Naive thymus-derived CD4-positive, alpha-beta T cell (primary cell): ENCODE data around the gene ARHGDIB. TPM values are rescaled to one million over a fixed set of nuclear protein-coding genes. Genes with fewer than 3 reads are reported as not detected.

Source experiments
- ATAC-seq: fragments of 150-1000 bp; cut with Tn5 transposase; 2 replicates; pipeline ENCODE4 v1.10.0; 2021; ENCODE audit warnings: mild to moderate bottlenecking, moderate library complexity
- CTCF ChIA-PET: fragments of 350-600 bp; sonication (Branson Sonifier 250); formaldehyde crosslinking; loops from one replicate; lab custom pipeline; 2021; ENCODE audit warnings: antibody characterized with exemption; lab: Charles Lee
- POLR2A ChIA-PET: fragments of 350-600 bp; sonication (Branson Sonifier 250); formaldehyde crosslinking; loops from one replicate; lab custom pipeline; 2021; ENCODE audit warnings: antibody characterized with exemption, inconsistent platforms; lab: Charles Lee
- DNase-seq, 9 donors: peaks; one replicate each; pipeline versions ENCODE4 v3.0.0 to v3.0.0-alpha.2; 2020 to 2022; ENCODE audit warnings: mixed read lengths in 1 of 9
- H3K27ac ChIP-seq: one replicate; pipeline ENCODE4 v1.7.0; 2013; ENCODE audit warnings: mild to moderate bottlenecking, low read depth, low read length, moderate library complexity
- H3K27me3 ChIP-seq, 2 donors: one replicate each; pipeline ENCODE4 v1.7.0; 2013; ENCODE audit warnings: low read length in 2 of 2, mild to moderate bottlenecking in 2 of 2, moderate library complexity in 2 of 2; ENCODE audit not compliant: control insufficient read depth in 2 of 2, insufficient read depth in 2 of 2
- H3K36me3 ChIP-seq, 3 experiments: 1 replicate in 2 of 3; 2 replicates in 1 of 3; pipeline ENCODE4 v1.7.0; 2013; ENCODE audit warnings: low read length in 3 of 3, mild to moderate bottlenecking in 3 of 3, moderate library complexity in 1 of 3; ENCODE audit not compliant: insufficient read depth in 3 of 3, control insufficient read depth in 2 of 3
- H3K4me1 ChIP-seq, 2 donors: one replicate each; pipeline ENCODE4 v1.7.0; 2013; ENCODE audit warnings: low read length in 2 of 2, mild to moderate bottlenecking in 2 of 2, moderate library complexity in 1 of 2; ENCODE audit not compliant: control insufficient read depth in 2 of 2, insufficient read depth in 2 of 2
- H3K4me3 ChIP-seq: 2 replicates; pipeline ENCODE4 v1.7.0; 2013; ENCODE audit warnings: mild to moderate bottlenecking, low read length
- H3K9me3 ChIP-seq, 3 experiments: 1 replicate in 2 of 3; 2 replicates in 1 of 3; pipeline ENCODE4 v1.7.0; 2013; ENCODE audit warnings: low read length in 3 of 3; ENCODE audit not compliant: control insufficient read depth in 2 of 3
- H3K27ac Mint-ChIP-seq, 9 donors: one replicate each; pipeline ENCODE4 v1.8.0; 2020 to 2022; ENCODE audit warnings: mixed read lengths in 9 of 9, mild to moderate bottlenecking in 8 of 9, moderate library complexity in 5 of 9, inconsistent platforms in 2 of 9
- H3K27me3 Mint-ChIP-seq, 5 donors: one replicate each; pipeline ENCODE4 v1.8.0; 2021 to 2022; ENCODE audit warnings: mixed read lengths in 5 of 5, mild to moderate bottlenecking in 1 of 5
- H3K36me3 Mint-ChIP-seq, 5 donors: one replicate each; pipeline ENCODE4 v1.8.0; 2020 to 2022; ENCODE audit warnings: mixed read lengths in 5 of 5, mild to moderate bottlenecking in 3 of 5, inconsistent platforms in 1 of 5
- H3K4me1 Mint-ChIP-seq, 7 donors: one replicate each; pipeline ENCODE4 v1.8.0; 2020 to 2022; ENCODE audit warnings: mixed read lengths in 7 of 7, mild to moderate bottlenecking in 3 of 7, inconsistent platforms in 1 of 7
- H3K4me3 Mint-ChIP-seq, 10 donors: one replicate each; pipeline ENCODE4 v1.8.0; 2020 to 2022; ENCODE audit warnings: mild to moderate bottlenecking in 10 of 10, mixed read lengths in 10 of 10, moderate library complexity in 6 of 10, inconsistent platforms in 2 of 10
- H3K9me3 Mint-ChIP-seq, 11 donors: one replicate each; pipeline ENCODE4 v1.8.0; 2020 to 2022; ENCODE audit warnings: mixed read lengths in 11 of 11, mild to moderate bottlenecking in 4 of 11, inconsistent platforms in 1 of 11, moderate library complexity in 1 of 11
- intact Hi-C, 2 donors: fragments of 100-400 bp; cut with micrococcal nuclease; formaldehyde crosslinking; loops; one replicate each; pipeline ENCODE4 v1.15.1; 2023
- polyA plus RNA-seq, 2 donors: library from polyadenylated mRNA; unstranded; fragments of 300-500 nt; fragmentation: Illumina TruSeq; gene quantifications; one replicate each; pipeline ENCODE4 v1.2.3, GENCODE V29; 2021
- total RNA-seq, 6 experiments: library from RNA in 5 of 6; stranded (reverse) in 5 of 6; gene quantifications; 1 replicate in 5 of 6; 2 replicates in 1 of 6; pipeline ENCODE4 v1.2.3 and lab custom pipeline; 2021 to 2026

The ARHGDIB gene
- total and polyA plus RNA-seq, 7 experiments from 2014 or later, result 776 to 3,336 (median 867) TPM

- Mint-ChIP-seq H3K9me3 (peaks cover 0 to 6% (median 0%) of the 10 kb centered on the region in 11 donors), H3K27me3 (no peaks in the 10 kb centered on the region), H3K27ac (peak within 1 kb of the TSS in 6 of 9 donors; percentile 25 to 86 (median 60)), H3K36me3 (peaks cover 0 to 6% (median 0%) of the 10 kb centered on the region in 5 donors), H3K4me1 (peaks cover 17 to 61% (median 57%) of the 10 kb centered on the region in 7 donors), H3K4me3 (no peak within 1 kb of the TSS)
- ChIA-PET POLR2A (interaction anchor here (0.9 to 3.9 kb wide), 5 partner anchors 8 to 22 kb away, joined by 3 to 22 read pairs (median 5); partner anchors contain the start of gene ARHGDIB), CTCF (no interaction called here)
- no peaks in the 10 kb centered on the region for H3K9me3 ChIP-seq
- H3K4me3 ChIP-seq, result no peak within 1 kb of the TSS
- H3K4me1 ChIP-seq, result peaks cover 0 to 14% of the 10 kb centered on the region in 2 donors
- H3K27ac ChIP-seq, result no peak within 1 kb of the TSS
- DNase-seq (no peak), ATAC-seq (no peak)
- intact Hi-C loops, result loop anchor here in 1 of 2 donors (1.0 kb wide), 1 partner anchor 10 kb away; no protein-coding TSS in a partner anchor
- no peaks in the 10 kb centered on the region for H3K27me3 ChIP-seq
- no peaks in the 10 kb centered on the region for H3K36me3 ChIP-seq
These were observed 11.4 kb upstream of the ARHGDIB start, which contains the start of gene PDE6H for GRCh38 chr12:14972816-14973215. Gene PDE6H, plus strand, starts transcription at chr12:14973042. Its CDS starts 4,971 bp downstream, at chr12:14978013.

- Mint-ChIP-seq H3K27ac (peak overlapping the region in 3 of 9 donors; percentile 15 to 78 (median 62)), H3K27me3 (no peaks in the 10 kb centered on the region), H3K36me3 (peaks cover 0 to 7% (median 0%) of the 10 kb centered on the region in 5 donors), H3K4me3 (no peak overlapping the region), H3K9me3 (peaks cover 0 to 6% (median 0%) of the 10 kb centered on the region in 11 donors), H3K4me1 (peaks cover 17 to 82% (median 80%) of the 10 kb centered on the region in 7 donors)
- intact Hi-C loops, result loop anchor here (1.0 kb wide), 2 partner anchors 8 to 9 kb away; partner anchors contain the start of gene ARHGDIB (in 1 of the 2)
- ChIA-PET CTCF (no interaction called here), POLR2A (interaction anchor here (0.7 to 3.9 kb wide), 3 partner anchors 9 to 15 kb away, joined by 3 to 22 read pairs (median 5); partner anchors contain the start of gene ARHGDIB)
- Histone ChIP-seq H3K27me3 (no peaks in the 10 kb centered on the region), H3K4me1 (peaks cover 1 to 18% of the 10 kb centered on the region in 2 donors), H3K9me3 (no peaks in the 10 kb centered on the region), H3K4me3 (no peak overlapping the region), H3K27ac (no peak overlapping the region), H3K36me3 (no peaks in the 10 kb centered on the region)
- no peak for DNase-seq
- ATAC-seq, result no peak
These were observed 9.1 kb upstream of the ARHGDIB start for GRCh38 chr12:14970473-14970872.

DNA sequence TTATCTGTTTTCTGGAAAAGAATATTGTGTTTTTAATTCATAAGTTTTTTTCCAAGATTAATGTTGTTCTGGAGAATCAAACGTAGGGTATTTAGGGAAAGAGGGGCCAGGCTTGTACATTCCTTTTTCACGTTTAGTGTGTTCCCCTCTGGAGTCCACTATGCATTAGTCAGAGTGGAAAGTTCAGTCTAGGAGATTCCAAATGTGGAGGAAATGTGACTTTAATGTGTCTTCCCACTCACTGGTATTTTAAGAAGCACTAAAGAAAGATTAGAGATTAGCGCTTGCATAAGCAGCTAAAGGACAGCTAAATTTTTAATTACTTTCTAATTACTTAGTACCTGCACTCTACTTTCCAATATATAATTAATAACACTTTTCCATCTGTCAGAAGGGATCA is 7.1 kb upstream of the ARHGDIB start:
- no peaks in the 10 kb centered on the region for H3K27me3 Mint-ChIP-seq
- H3K27me3 ChIP-seq, result no peaks in the 10 kb centered on the region
- CTCF ChIA-PET, result interaction anchor here (0.8 to 1.4 kb wide), 2 partner anchors 11 to 27 kb away, joined by 3 to 5 read pairs; no protein-coding TSS in a partner anchor
- intact Hi-C loops, result no loop called here
- H3K9me3 ChIP-seq, result no peaks in the 10 kb centered on the region
- peaks cover 28 to 87% (median 83%) of the 10 kb centered on the region in 7 donors for H3K4me1 Mint-ChIP-seq
- H3K4me3 Mint-ChIP-seq, result no peak overlapping the region
- H3K36me3 Mint-ChIP-seq, result peaks cover 0 to 7% (median 0%) of the 10 kb centered on the region in 5 donors
- no peaks in the 10 kb centered on the region for H3K36me3 ChIP-seq
- ATAC-seq (no peak), DNase-seq (no peak)
- H3K27ac Mint-ChIP-seq, result no peak overlapping the region
- no peak overlapping the region for H3K27ac ChIP-seq
- H3K9me3 Mint-ChIP-seq, result peaks cover 0 to 6% (median 0%) of the 10 kb centered on the region in 11 donors
- peaks cover 14 to 33% of the 10 kb centered on the region in 2 donors for H3K4me1 ChIP-seq
- POLR2A ChIA-PET, result interaction anchor here (0.6 to 1.7 kb wide), 6 partner anchors 9 to 607 kb away, joined by 3 to 7 read pairs (median 4); a partner anchor contains a TSS
- H3K4me3 ChIP-seq, result no peak overlapping the region

DNA sequence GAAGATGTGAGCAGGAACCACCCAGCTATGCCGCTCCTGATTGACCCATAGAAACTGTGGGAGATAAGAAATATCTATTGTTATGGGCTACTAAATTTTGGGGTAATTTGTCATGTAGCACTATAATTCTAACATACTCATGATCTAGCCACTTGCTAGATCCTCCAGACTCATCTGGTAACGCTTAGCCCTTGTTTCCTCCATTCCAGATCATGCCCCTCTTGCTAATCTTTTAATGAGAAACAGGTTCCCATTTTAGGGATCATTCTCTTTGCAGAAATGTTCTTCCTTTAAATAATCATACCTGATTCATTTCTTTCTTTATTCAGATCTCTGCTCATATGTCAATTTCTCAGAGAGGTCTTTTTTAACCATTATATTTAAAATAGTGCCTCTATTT is 3.8 kb upstream of the ARHGDIB start:
- CTCF ChIA-PET, result interaction anchor here (1.7 to 2.1 kb wide), 2 partner anchors 30 to 118 kb away, joined by 4 to 11 read pairs; no protein-coding TSS in a partner anchor
- H3K36me3 ChIP-seq, result peaks cover 0 to 5% (median 0%) of the 10 kb centered on the region in 3 experiments
- peaks cover 0 to 11% (median 4%) of the 10 kb centered on the region in 5 donors for H3K36me3 Mint-ChIP-seq
- peaks cover 29 to 79% (median 72%) of the 10 kb centered on the region in 7 donors for H3K4me1 Mint-ChIP-seq
- peak overlapping the region in 3 of 10 donors; percentile 7 to 88 (median 14) for H3K4me3 Mint-ChIP-seq
- intact Hi-C loops, result no loop called here
- ATAC-seq, result no peak
- POLR2A ChIA-PET, result interaction anchor here (0.5 to 2.8 kb wide), 8 partner anchors 8 to 194 kb away, joined by 3 to 14 read pairs (median 5); a partner anchor contains a TSS
- H3K27me3 ChIP-seq, result no peaks in the 10 kb centered on the region
- H3K4me1 ChIP-seq, result peaks cover 26 to 39% of the 10 kb centered on the region in 2 donors
- peaks cover 0 to 2% (median 0%) of the 10 kb centered on the region in 5 donors for H3K27me3 Mint-ChIP-seq
- no peak overlapping the region for H3K4me3 ChIP-seq
- H3K27ac Mint-ChIP-seq, result peak overlapping the region in 8 of 9 donors; percentile 94 to 100 (median 97)
- peak overlapping the region; percentile 96 for H3K27ac ChIP-seq
- no peak for DNase-seq
- H3K9me3 Mint-ChIP-seq, result peaks cover 0 to 6% (median 0%) of the 10 kb centered on the region in 11 donors
- no peaks in the 10 kb centered on the region for H3K9me3 ChIP-seq

DNA sequence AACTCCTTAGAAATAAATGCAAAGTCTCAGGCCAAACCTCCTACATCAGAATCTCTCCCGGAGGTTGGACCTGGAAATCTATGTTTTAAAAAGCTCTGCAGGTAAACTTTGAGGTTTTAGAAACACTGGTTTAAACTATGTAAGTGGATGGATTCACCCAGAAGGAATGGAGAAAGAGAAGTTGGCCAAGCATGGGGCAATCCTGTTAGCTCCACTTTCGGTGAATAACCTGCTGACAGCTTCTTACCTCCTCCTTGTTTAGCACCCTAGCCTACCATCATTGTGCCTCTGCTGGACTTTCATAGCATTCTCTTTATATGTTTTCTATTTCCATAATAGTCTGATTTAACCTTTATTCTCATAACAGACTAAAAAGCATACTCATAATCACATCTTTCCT is 3.0 kb upstream of the ARHGDIB start:
- Histone ChIP-seq H3K36me3 (peaks cover 0 to 10% (median 0%) of the 10 kb centered on the region in 3 experiments), H3K27ac (peak overlapping the region; percentile 96), H3K4me3 (no peak overlapping the region), H3K4me1 (peaks cover 26 to 36% of the 10 kb centered on the region in 2 donors), H3K9me3 (no peaks in the 10 kb centered on the region), H3K27me3 (no peaks in the 10 kb centered on the region)
- Mint-ChIP-seq H3K36me3 (peaks cover 3 to 19% (median 11%) of the 10 kb centered on the region in 5 donors), H3K4me3 (peak overlapping the region in 5 of 10 donors; percentile 14 to 88 (median 15)), H3K9me3 (peaks cover 0 to 3% (median 0%) of the 10 kb centered on the region in 11 donors), H3K27ac (peak overlapping the region; percentile 50 to 100 (median 97)), H3K27me3 (peaks cover 0 to 2% (median 0%) of the 10 kb centered on the region in 5 donors), H3K4me1 (peaks cover 30 to 71% (median 64%) of the 10 kb centered on the region in 7 donors)
- ATAC-seq, result no peak
- POLR2A ChIA-PET, result interaction anchor here (0.7 to 3.6 kb wide), 8 partner anchors 8 to 194 kb away, joined by 3 to 46 read pairs (median 8); partner anchors contain the start of gene PDE6H
- intact Hi-C loops, result loop anchor here (5.0 kb wide), 4 partner anchors 572 to 918 kb away; partner anchors contain the start of gene STRAP (in 1 of the 2)
- CTCF ChIA-PET, result interaction anchor here (1.7 to 2.1 kb wide), 2 partner anchors 31 to 117 kb away, joined by 4 to 11 read pairs; no protein-coding TSS in a partner anchor
- no peak for DNase-seq

GRCh38 chr12:14963520-14963919 is 2.1 kb upstream of the ARHGDIB start:
- intact Hi-C loops, result loop anchor here (2.0 to 5.0 kb wide), 5 partner anchors 15 to 919 kb away; partner anchors contain the start of gene STRAP (in 1 of the 2)
- Mint-ChIP-seq H3K4me1 (peaks cover 36 to 67% (median 58%) of the 10 kb centered on the region in 7 donors), H3K4me3 (peak overlapping the region in 9 of 10 donors; percentile 6 to 100 (median 50)), H3K27me3 (peaks cover 0 to 2% (median 0%) of the 10 kb centered on the region in 5 donors), H3K36me3 (peaks cover 7 to 28% (median 20%) of the 10 kb centered on the region in 5 donors), H3K9me3 (peaks cover 0 to 3% (median 0%) of the 10 kb centered on the region in 11 donors), H3K27ac (peak overlapping the region; percentile 70 to 100 (median 97))
- H3K27ac ChIP-seq, result peak overlapping the region; percentile 96
- CTCF ChIA-PET, result no interaction called here
- H3K9me3 ChIP-seq, result no peaks in the 10 kb centered on the region
- peaks cover 0 to 10% (median 0%) of the 10 kb centered on the region in 3 experiments for H3K36me3 ChIP-seq
- POLR2A ChIA-PET, result interaction anchor here (1.1 to 3.6 kb wide), 8 partner anchors 10 to 191 kb away, joined by 4 to 46 read pairs (median 10); partner anchors contain the start of gene PDE6H
- ATAC-seq (no peak), DNase-seq (no peak)
- no peak overlapping the region for H3K4me3 ChIP-seq
- no peaks in the 10 kb centered on the region for H3K27me3 ChIP-seq
- H3K4me1 ChIP-seq, result peaks cover 26 to 36% of the 10 kb centered on the region in 2 donors
